ENCODE measurements around the gene CRIP3.

CRIP3 gene

GRCh38 chr6:43334466-43335095 lies 26.0 kb upstream of the CRIP3 start (continued):
- TF ChIP-seq, protein P1, sequence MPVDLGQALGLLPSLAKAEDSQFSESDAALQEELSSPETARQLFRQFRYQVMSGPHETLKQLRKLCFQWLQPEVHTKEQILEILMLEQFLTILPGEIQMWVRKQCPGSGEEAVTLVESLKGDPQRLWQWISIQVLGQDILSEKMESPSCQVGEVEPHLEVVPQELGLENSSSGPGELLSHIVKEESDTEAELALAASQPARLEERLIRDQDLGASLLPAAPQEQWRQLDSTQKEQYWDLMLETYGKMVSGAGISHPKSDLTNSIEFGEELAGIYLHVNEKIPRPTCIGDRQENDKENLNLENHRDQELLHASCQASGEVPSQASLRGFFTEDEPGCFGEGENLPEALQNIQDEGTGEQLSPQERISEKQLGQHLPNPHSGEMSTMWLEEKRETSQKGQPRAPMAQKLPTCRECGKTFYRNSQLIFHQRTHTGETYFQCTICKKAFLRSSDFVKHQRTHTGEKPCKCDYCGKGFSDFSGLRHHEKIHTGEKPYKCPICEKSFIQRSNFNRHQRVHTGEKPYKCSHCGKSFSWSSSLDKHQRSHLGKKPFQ (tag by site-specific recombination; IDR thresholded peaks at IDR 0.05) = no peak
- TF ChIP-seq ZBTB20 (tag by site-specific recombination; IDR thresholded peaks at IDR 0.05) (no peak), ZNF624 (tag by site-specific recombination; IDR thresholded peaks at IDR 0.05) (no peak), BCL11A (tag by site-specific recombination; IDR thresholded peaks at IDR 0.05; ENCODE audit: low read depth) (no peak), WT1 (tag by site-specific recombination; IDR thresholded peaks at IDR 0.05) (no peak), IKZF3 (tag by site-specific recombination; IDR thresholded peaks at IDR 0.05) (0 out of 2 replicates have a peak, but pooled peaks have one; percentile 42)

- Histone ChIP-seq H3K27ac (ENCODE audit: extremely low read depth, low read depth, low read length) (no peak overlapping the region), H3K4me1 (ENCODE audit: control insufficient read depth, insufficient read depth, low read length) (peaks cover 3% of the 10 kb centered on the region; the same call in 1 of the 2 replicates), H3K4me3 (ENCODE audit: low read depth, low read length) (no peak overlapping the region), H3K36me3 (ENCODE audit: control insufficient read depth in 2 of 2, insufficient read depth in 1 of 2, low read length in 2 of 2) (peaks cover 0 to 6% of the 10 kb centered on the region in 2 experiments; a peak in 1 of 3 replicates), H3K9me3 (ENCODE audit: control insufficient read depth, insufficient read depth, low read depth, low read length) (no peaks in the 10 kb centered on the region)
- CTCF ChIA-PET = interaction anchor here (0.6 kb wide), 1 partner anchor 103 kb away, joined by 3 read pairs; no protein-coding TSS in a partner anchor
- TF ChIP-seq ZNF10 (tag by site-specific recombination; IDR thresholded peaks at IDR 0.05) (no peak), RBAK (tag by site-specific recombination; IDR thresholded peaks at IDR 0.05) (no peak), ZNF184 (tag by site-specific recombination; IDR thresholded peaks at IDR 0.05) (no peak), ZNF23 (tag by site-specific recombination; IDR thresholded peaks at IDR 0.05; ENCODE audit: borderline replicate concordance) (no peak), KLF1 (tag by site-specific recombination; IDR thresholded peaks at IDR 0.05) (no peak), ZNF76 (tag by site-specific recombination; IDR thresholded peaks at IDR 0.05; ENCODE audit: borderline replicate concordance, low read depth) (no peak), KLF10 (tag by site-specific recombination; IDR thresholded peaks at IDR 0.05) (no peak), ZFHX2 (tag by site-specific recombination; conservative IDR thresholded peaks at IDR 0.05) (no peak), ZSCAN16 (tag by site-specific recombination; IDR thresholded peaks at IDR 0.05) (no peak), KLF8 (tag by site-specific recombination; IDR thresholded peaks at IDR 0.05) (no peak), ZNF664 (tag by site-specific recombination; IDR thresholded peaks at IDR 0.05) (no peak), HOXD13 (CRISPR knock-in tag; IDR thresholded peaks at IDR 0.05; ENCODE audit: borderline replicate concordance) (no peak), ZNF560 (tag by site-specific recombination; IDR thresholded peaks at IDR 0.05; ENCODE audit: borderline replicate concordance) (no peak), CTCF (tag by site-specific recombination; IDR thresholded peaks at IDR 0.05) (no peak), GLIS1 (tag by site-specific recombination; IDR thresholded peaks at IDR 0.05) (no peak), ZNF416 (tag by site-specific recombination; IDR thresholded peaks at IDR 0.05) (no peak)
- TF ChIP-seq, protein P2, sequence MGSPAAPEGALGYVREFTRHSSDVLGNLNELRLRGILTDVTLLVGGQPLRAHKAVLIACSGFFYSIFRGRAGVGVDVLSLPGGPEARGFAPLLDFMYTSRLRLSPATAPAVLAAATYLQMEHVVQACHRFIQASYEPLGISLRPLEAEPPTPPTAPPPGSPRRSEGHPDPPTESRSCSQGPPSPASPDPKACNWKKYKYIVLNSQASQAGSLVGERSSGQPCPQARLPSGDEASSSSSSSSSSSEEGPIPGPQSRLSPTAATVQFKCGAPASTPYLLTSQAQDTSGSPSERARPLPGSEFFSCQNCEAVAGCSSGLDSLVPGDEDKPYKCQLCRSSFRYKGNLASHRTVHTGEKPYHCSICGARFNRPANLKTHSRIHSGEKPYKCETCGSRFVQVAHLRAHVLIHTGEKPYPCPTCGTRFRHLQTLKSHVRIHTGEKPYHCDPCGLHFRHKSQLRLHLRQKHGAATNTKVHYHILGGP (tag by site-specific recombination; IDR thresholded peaks at IDR 0.05) = no peak
- TF ChIP-seq, protein P3, sequence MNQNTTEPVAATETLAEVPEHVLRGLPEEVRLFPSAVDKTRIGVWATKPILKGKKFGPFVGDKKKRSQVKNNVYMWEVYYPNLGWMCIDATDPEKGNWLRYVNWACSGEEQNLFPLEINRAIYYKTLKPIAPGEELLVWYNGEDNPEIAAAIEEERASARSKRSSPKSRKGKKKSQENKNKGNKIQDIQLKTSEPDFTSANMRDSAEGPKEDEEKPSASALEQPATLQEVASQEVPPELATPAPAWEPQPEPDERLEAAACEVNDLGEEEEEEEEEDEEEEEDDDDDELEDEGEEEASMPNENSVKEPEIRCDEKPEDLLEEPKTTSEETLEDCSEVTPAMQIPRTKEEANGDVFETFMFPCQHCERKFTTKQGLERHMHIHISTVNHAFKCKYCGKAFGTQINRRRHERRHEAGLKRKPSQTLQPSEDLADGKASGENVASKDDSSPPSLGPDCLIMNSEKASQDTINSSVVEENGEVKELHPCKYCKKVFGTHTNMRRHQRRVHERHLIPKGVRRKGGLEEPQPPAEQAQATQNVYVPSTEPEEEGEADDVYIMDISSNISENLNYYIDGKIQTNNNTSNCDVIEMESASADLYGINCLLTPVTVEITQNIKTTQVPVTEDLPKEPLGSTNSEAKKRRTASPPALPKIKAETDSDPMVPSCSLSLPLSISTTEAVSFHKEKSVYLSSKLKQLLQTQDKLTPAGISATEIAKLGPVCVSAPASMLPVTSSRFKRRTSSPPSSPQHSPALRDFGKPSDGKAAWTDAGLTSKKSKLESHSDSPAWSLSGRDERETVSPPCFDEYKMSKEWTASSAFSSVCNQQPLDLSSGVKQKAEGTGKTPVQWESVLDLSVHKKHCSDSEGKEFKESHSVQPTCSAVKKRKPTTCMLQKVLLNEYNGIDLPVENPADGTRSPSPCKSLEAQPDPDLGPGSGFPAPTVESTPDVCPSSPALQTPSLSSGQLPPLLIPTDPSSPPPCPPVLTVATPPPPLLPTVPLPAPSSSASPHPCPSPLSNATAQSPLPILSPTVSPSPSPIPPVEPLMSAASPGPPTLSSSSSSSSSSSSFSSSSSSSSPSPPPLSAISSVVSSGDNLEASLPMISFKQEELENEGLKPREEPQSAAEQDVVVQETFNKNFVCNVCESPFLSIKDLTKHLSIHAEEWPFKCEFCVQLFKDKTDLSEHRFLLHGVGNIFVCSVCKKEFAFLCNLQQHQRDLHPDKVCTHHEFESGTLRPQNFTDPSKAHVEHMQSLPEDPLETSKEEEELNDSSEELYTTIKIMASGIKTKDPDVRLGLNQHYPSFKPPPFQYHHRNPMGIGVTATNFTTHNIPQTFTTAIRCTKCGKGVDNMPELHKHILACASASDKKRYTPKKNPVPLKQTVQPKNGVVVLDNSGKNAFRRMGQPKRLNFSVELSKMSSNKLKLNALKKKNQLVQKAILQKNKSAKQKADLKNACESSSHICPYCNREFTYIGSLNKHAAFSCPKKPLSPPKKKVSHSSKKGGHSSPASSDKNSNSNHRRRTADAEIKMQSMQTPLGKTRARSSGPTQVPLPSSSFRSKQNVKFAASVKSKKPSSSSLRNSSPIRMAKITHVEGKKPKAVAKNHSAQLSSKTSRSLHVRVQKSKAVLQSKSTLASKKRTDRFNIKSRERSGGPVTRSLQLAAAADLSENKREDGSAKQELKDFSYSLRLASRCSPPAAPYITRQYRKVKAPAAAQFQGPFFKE (tag by site-specific recombination; IDR thresholded peaks at IDR 0.05; ENCODE audit: borderline replicate concordance) = no peak
- POLR2A ChIA-PET = no interaction called here
Observed at GRCh38 chr6:43331891-43332290, 23.3 kb upstream of the CRIP3 start.
